ENCODE data around the gene ERAL1.

- TF ChIP-seq NFRKB (IDR thresholded peaks at IDR 0.05) (no peak), ZNF384 (IDR thresholded peaks at IDR 0.05) (no peak), SUZ12 (IDR thresholded peaks at IDR 0.05) (no peak), HDGF (IDR thresholded peaks at IDR 0.05; ENCODE audit: borderline replicate concordance) (no peak), FOXK2 (IDR thresholded peaks at IDR 0.05) (no peak), FOXM1 (IDR thresholded peaks at IDR 0.05; ENCODE audit: borderline replicate concordance) (no peak), TARDBP (IDR thresholded peaks at IDR 0.05) (no peak)
Measured at GRCh38 chr17:28908640-28909167, 53.9 kb downstream of the ERAL1 start.
